ENCODE measurements around the gene FREM1. TPM values are rescaled to one million over a fixed set of nuclear protein-coding genes. Genes with fewer than 3 reads are reported as not detected.

FREM1 gene
- total and polyA plus RNA-seq, 9 donors: 0.61 to 9.2 (median 2.8) TPM

DNA sequence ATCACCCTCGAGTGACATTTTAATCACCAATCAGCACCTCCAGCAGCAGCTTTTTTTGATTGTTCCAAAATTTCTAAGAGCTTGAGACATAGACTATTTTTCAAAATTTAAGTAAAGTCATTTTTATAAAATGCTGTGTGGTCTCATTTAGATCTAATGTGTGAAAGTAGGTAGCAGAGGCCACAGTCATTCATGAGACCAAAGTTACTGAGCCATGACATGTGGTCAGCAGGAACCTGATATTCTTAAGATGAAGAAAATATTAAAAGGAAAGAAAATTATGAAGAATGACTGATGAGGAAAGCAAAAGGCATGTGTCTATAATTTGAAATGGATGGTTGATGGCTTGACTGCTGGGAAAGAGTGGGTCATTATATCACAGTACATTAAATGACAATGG, 7.2 kb downstream of the FREM1 start:
- no peak for DNase-seq
- intact Hi-C loops (cut with DNase I): no loop called here
- WGBS, 3 donors: 78 to 84% (median 83%) methylated on average over 1 of the region's 1 CpG
- H3K27me3 ChIP-seq: no peaks in the 10 kb centered on the region
- H3K4me3 ChIP-seq: no peak overlapping the region
- H3K4me1 ChIP-seq (ENCODE audit: insufficient read depth): peaks cover 3% of the 10 kb centered on the region
- no peaks in the 10 kb centered on the region for H3K36me3 ChIP-seq
- TF ChIP-seq, protein P1, sequence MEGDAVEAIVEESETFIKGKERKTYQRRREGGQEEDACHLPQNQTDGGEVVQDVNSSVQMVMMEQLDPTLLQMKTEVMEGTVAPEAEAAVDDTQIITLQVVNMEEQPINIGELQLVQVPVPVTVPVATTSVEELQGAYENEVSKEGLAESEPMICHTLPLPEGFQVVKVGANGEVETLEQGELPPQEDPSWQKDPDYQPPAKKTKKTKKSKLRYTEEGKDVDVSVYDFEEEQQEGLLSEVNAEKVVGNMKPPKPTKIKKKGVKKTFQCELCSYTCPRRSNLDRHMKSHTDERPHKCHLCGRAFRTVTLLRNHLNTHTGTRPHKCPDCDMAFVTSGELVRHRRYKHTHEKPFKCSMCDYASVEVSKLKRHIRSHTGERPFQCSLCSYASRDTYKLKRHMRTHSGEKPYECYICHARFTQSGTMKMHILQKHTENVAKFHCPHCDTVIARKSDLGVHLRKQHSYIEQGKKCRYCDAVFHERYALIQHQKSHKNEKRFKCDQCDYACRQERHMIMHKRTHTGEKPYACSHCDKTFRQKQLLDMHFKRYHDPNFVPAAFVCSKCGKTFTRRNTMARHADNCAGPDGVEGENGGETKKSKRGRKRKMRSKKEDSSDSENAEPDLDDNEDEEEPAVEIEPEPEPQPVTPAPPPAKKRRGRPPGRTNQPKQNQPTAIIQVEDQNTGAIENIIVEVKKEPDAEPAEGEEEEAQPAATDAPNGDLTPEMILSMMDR (IDR thresholded peaks at IDR 0.05): no peak
- no peak for TF ChIP-seq POLR2A (IDR thresholded peaks at IDR 0.05)
- no peak for TF ChIP-seq EP300 (IDR thresholded peaks at IDR 0.05)
- H3K27ac ChIP-seq: no peak overlapping the region
- no peaks in the 10 kb centered on the region for H3K9me3 ChIP-seq

DNA sequence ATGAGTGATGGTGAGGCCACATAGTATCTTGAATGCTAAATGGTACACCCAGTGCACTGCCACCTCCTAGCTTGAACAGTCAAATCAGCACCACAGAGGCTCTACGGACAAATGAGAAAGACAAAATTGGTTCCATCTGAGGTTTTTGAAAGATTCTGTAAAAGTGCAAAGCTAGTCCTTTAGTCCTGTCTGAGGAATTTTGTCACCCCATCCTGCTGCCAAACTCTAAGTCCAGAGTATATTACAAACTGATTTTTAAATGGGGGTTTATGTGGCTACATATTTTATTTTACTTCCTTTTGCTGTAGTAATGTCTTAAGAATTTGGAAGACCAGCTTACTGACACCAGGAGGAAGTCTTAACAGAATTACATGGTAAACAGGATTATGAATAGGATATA, 7.7 kb downstream of the FREM1 start:
- Histone ChIP-seq H3K27ac (no peak overlapping the region), H3K4me3 (no peak overlapping the region), H3K36me3 (no peaks in the 10 kb centered on the region), H3K9me3 (no peaks in the 10 kb centered on the region), H3K4me1 (ENCODE audit: insufficient read depth) (peaks cover 3% of the 10 kb centered on the region), H3K27me3 (no peaks in the 10 kb centered on the region)
- intact Hi-C loops (cut with DNase I): no loop called here
- TF ChIP-seq, protein P1 (IDR thresholded peaks at IDR 0.05): no peak
- TF ChIP-seq POLR2A (IDR thresholded peaks at IDR 0.05) (no peak), EP300 (IDR thresholded peaks at IDR 0.05) (no peak)
- no peak for DNase-seq
- WGBS, 3 donors: 88 to 98% (median 92%) methylated on average over 1 of the region's 1 CpG

DNA sequence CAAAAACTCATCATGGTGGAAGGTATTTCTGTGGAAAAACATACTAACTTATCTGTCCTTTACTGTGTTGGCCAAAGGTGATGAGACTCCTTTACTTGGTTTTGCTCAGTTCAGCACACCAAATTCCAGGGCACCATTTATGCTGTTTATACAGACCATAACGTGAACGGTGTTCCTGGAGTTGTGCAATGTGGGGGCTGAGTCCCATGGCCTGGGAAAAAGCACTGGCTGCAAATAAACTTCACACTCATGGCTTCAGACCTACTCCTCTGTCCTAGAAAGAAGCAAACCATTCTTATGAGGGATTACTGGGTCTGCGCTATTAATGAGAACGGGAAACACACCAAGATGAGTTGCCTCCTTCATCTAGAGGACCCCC, 10.4 kb downstream of the FREM1 start:
- TF ChIP-seq POLR2A (IDR thresholded peaks at IDR 0.05) (no peak), EP300 (IDR thresholded peaks at IDR 0.05) (no peak)
- TF ChIP-seq, protein P1 (IDR thresholded peaks at IDR 0.05): no peak
- peak overlapping the region; percentile 20 for H3K4me3 ChIP-seq
- no peaks in the 10 kb centered on the region for H3K36me3 ChIP-seq
- DNase-seq: peak in 1 of 5 donors; percentile 36
- no peak overlapping the region for H3K27ac ChIP-seq
- H3K4me1 ChIP-seq (ENCODE audit: insufficient read depth): peaks cover 3% of the 10 kb centered on the region
- WGBS, 3 donors: 53 to 55% (median 54%) methylated on average over 4 of the region's 4 CpGs
- H3K9me3 ChIP-seq: no peaks in the 10 kb centered on the region
- no peaks in the 10 kb centered on the region for H3K27me3 ChIP-seq
- intact Hi-C loops (cut with DNase I): no loop called here

DNA sequence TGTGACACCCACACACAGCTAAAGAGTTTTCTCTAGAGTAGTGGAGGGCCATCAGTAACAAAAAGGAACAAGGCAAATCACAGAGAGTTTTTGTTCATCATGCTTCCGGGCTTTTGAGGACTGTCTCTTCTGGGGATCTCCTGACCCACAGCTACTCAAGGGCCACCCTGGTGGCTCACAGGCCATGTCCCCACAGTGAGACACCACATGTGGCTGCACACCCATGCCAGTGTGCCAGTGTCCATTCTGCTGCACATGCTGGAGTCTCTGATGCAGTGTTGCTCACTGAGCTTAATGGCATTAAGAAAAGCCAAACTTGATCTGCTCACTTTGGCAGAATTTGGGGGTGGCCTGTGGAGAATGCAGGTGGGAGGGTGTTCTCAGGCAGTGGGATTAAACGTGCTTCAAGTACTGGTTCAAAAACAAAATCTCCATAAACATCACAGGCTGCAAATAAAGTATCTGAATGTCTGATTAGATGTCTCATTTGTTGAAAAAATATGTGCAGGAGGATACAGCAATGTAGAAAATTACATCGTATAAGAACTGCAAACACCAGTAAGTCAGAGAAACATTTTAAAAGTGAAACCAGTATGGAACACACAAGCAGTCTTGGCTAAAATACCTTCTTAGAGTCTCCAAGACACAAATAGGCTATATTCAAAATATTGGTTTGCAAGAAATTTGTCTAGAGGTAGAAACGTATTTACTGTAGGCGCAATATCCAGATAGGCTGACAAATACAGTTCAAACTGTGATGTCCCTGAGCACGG, 11.0 kb downstream of the FREM1 start:
- no peak for TF ChIP-seq EP300 (IDR thresholded peaks at IDR 0.05)
- TF ChIP-seq, protein P1 (IDR thresholded peaks at IDR 0.05): no peak
- TF ChIP-seq POLR2A (IDR thresholded peaks at IDR 0.05): no peak
- Histone ChIP-seq H3K27ac (no peak overlapping the region), H3K9me3 (no peaks in the 10 kb centered on the region), H3K4me3 (peak overlapping the region; percentile 20), H3K36me3 (no peaks in the 10 kb centered on the region), H3K4me1 (ENCODE audit: insufficient read depth) (peaks cover 3% of the 10 kb centered on the region), H3K27me3 (no peaks in the 10 kb centered on the region)
- 36 to 46% (median 36%) methylated on average over 6 of the region's 6 CpGs for WGBS, 3 donors
- intact Hi-C loops (cut with DNase I): no loop called here
- DNase-seq: no peak
